Ascending aorta (tissue), 2 donors: Measurements from ENCODE around the gene APOA5. TPM values are rescaled to one million over a fixed set of nuclear protein-coding genes. Genes with fewer than 3 reads are reported as not detected.

Experiments
- DNase-seq, 2 donors: peaks; one replicate each; pipeline ENCODE4 v3.0.0-alpha.2; 2019; ENCODE audit warnings: low spot score in 2 of 2
- H3K27ac ChIP-seq, 2 donors: fragments of 200-600 bp; sonication (generic); one replicate each; pipeline ENCODE4 v1.5.1; 2016 to 2017; ENCODE audit warnings: mild to moderate bottlenecking in 1 of 2
- H3K27me3 ChIP-seq: fragments of 200-600 bp; sonication (generic); one replicate; pipeline ENCODE4 v1.5.1; 2017
- H3K36me3 ChIP-seq, 2 donors: fragments of 200-600 bp; sonication (generic); one replicate each; pipeline ENCODE4 v1.5.1; 2016
- H3K4me1 ChIP-seq, 2 donors: fragments of 200-600 bp; sonication (generic); one replicate each; pipeline ENCODE4 v1.5.1; 2016 to 2017; ENCODE audit warnings: mild to moderate bottlenecking in 1 of 2
- H3K4me3 ChIP-seq, 2 donors: fragments of 200-600 bp; sonication (generic); one replicate each; pipeline ENCODE4 v1.5.1; 2016 to 2017; ENCODE audit warnings: mild to moderate bottlenecking in 1 of 2
- H3K9me3 ChIP-seq, 2 donors: fragments of 200-600 bp; sonication (generic); one replicate each; pipeline ENCODE4 v1.5.1; 2016
- intact Hi-C: fragments of 100-400 bp; cut with DNase I; formaldehyde crosslinking; loops from one replicate; pipeline ENCODE4 v1.15.1; 2023
- total RNA-seq: library from RNA; depleted of rRNA; stranded (reverse); fragments of >200 nt; gene quantifications from one replicate; pipeline ENCODE4 v1.1.0, GENCODE V29; 2016
- TF ChIP-seq, protein P1 (sequence below), 3 experiments: fragments of 200-600 bp in 2 of 3; fragments of 450-650 bp in 1 of 3; sonication (generic) in 2 of 3; IDR thresholded peaks; one replicate each; pipeline ENCODE4 v1.5.1; 2016 to 2019; ENCODE audit warnings: antibody characterized with exemption in 3 of 3, mild to moderate bottlenecking in 1 of 3, moderate library complexity in 1 of 3

Gene APOA5
- total RNA-seq, 1 donor from 2014 or later = not detected

DNA sequence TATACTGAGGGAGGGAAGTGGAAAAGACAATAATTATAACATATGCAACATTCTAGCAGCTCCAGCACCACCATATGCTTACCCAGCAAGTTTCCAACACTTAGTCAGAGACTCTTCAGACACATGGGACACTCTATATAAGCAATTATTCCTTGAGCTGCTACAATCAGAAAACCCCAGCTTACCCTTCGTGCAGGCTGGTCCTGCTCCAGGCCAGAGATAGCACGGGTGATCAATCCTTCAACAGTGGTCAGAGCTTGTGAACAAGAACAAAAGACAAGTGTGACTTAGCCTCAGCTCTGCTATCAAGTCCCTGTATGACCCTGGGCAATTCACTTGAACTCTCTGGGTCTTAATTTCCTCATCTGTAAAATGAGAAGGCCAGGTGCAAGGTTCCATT lies 5.4 kb downstream of the APOA5 start:
- Histone ChIP-seq H3K4me3 (peak overlapping the region; percentile 92 to 93), H3K9me3 (no peaks in the 10 kb centered on the region), H3K36me3 (peaks cover 45 to 54% of the 10 kb centered on the region in 2 donors), H3K27ac (no peak overlapping the region), H3K27me3 (no peaks in the 10 kb centered on the region), H3K4me1 (peaks cover 0 to 12% of the 10 kb centered on the region in 2 donors)
- intact Hi-C loops = loop anchor here (5.0 kb wide), 1 partner anchor 541 kb away; the partner anchor contains the start of gene CEP164
- TF ChIP-seq, protein P1, sequence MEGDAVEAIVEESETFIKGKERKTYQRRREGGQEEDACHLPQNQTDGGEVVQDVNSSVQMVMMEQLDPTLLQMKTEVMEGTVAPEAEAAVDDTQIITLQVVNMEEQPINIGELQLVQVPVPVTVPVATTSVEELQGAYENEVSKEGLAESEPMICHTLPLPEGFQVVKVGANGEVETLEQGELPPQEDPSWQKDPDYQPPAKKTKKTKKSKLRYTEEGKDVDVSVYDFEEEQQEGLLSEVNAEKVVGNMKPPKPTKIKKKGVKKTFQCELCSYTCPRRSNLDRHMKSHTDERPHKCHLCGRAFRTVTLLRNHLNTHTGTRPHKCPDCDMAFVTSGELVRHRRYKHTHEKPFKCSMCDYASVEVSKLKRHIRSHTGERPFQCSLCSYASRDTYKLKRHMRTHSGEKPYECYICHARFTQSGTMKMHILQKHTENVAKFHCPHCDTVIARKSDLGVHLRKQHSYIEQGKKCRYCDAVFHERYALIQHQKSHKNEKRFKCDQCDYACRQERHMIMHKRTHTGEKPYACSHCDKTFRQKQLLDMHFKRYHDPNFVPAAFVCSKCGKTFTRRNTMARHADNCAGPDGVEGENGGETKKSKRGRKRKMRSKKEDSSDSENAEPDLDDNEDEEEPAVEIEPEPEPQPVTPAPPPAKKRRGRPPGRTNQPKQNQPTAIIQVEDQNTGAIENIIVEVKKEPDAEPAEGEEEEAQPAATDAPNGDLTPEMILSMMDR (IDR thresholded peaks at IDR 0.05) = no peak
- no peak for DNase-seq

GRCh38 chr11:116782728-116783127 lies 9.0 kb downstream of the APOA5 start:
- no peak for DNase-seq
- Histone ChIP-seq H3K36me3 (peaks cover 79 to 90% of the 10 kb centered on the region in 2 donors), H3K9me3 (no peaks in the 10 kb centered on the region), H3K4me3 (no peak overlapping the region), H3K27ac (no peak overlapping the region), H3K27me3 (no peaks in the 10 kb centered on the region), H3K4me1 (peaks cover 0 to 9% of the 10 kb centered on the region in 2 donors)
- intact Hi-C loops = no loop called here
- TF ChIP-seq, protein P1 (IDR thresholded peaks at IDR 0.05) = no peak

GRCh38 chr11:116778556-116778955 lies 13.1 kb downstream of the APOA5 start:
- TF ChIP-seq, protein P1 (IDR thresholded peaks at IDR 0.05) = no peak
- intact Hi-C loops = no loop called here
- no peaks in the 10 kb centered on the region for H3K4me1 ChIP-seq
- peaks cover 60 to 61% of the 10 kb centered on the region in 2 donors for H3K36me3 ChIP-seq
- DNase-seq = no peak
- H3K27ac ChIP-seq = no peak overlapping the region
- H3K27me3 ChIP-seq = no peaks in the 10 kb centered on the region
- no peaks in the 10 kb centered on the region for H3K9me3 ChIP-seq
- H3K4me3 ChIP-seq = no peak overlapping the region

DNA sequence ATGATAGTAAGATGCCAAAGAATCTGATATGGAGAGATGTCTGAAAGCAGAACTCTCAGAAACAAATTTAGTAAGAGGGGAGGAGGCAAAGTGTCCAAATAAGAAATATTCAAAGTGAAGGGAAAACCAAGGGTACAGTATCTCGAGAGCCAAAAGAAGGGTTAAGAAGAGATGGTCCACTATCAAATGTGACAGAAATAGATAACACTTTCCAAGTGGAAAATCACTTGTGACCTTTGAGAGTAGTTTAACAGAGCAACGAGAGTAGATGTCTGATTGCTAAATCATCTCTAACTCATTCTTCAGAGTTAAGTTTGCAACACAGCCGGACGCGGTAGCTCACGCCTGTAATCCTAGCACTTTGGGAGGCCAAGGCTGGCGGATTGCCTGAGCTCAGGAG lies 14.6 kb downstream of the APOA5 start:
- no peaks in the 10 kb centered on the region for H3K27me3 ChIP-seq
- DNase-seq = no peak
- peaks cover 0 to 2% of the 10 kb centered on the region in 2 donors for H3K4me1 ChIP-seq
- intact Hi-C loops = no loop called here
- TF ChIP-seq, protein P1 (IDR thresholded peaks at IDR 0.05) = no peak
- H3K9me3 ChIP-seq = no peaks in the 10 kb centered on the region
- peaks cover 45 to 47% of the 10 kb centered on the region in 2 donors for H3K36me3 ChIP-seq
- H3K27ac ChIP-seq = no peak overlapping the region
- H3K4me3 ChIP-seq = no peak overlapping the region

GRCh38 chr11:116776522-116776984 lies 15.1 kb downstream of the APOA5 start:
- TF ChIP-seq, protein P1 (IDR thresholded peaks at IDR 0.05) = no peak
- no peak overlapping the region for H3K27ac ChIP-seq
- DNase-seq = no peak
- H3K27me3 ChIP-seq = no peaks in the 10 kb centered on the region
- peaks cover 40 to 42% of the 10 kb centered on the region in 2 donors for H3K36me3 ChIP-seq
- intact Hi-C loops = no loop called here
- H3K4me3 ChIP-seq = no peak overlapping the region
- H3K4me1 ChIP-seq = peaks cover 0 to 7% of the 10 kb centered on the region in 2 donors
- no peaks in the 10 kb centered on the region for H3K9me3 ChIP-seq

DNA sequence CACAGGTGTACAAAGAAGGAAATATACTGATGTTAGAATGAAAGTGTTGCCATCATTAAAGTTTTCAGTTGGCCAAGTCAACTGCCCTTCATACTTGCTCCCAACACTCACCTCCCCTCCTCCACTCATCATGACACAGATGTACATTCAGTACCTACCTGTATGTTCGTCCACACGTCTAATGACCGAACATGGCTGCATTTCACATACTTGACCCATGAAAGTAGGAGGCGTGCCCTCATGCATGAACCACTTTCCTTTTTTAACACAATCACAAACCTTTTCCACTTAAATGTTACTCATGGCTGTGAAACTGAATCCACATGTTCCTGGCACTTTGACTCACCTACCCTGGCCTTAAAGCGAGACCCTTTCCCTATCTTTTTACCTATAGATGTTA lies 15.7 kb downstream of the APOA5 start:
- Histone ChIP-seq H3K36me3 (peaks cover 35 to 36% of the 10 kb centered on the region in 2 donors), H3K27me3 (no peaks in the 10 kb centered on the region), H3K9me3 (no peaks in the 10 kb centered on the region), H3K4me1 (peaks cover 0 to 12% of the 10 kb centered on the region in 2 donors), H3K27ac (no peak overlapping the region), H3K4me3 (no peak overlapping the region)
- intact Hi-C loops = no loop called here
- TF ChIP-seq, protein P1 (IDR thresholded peaks at IDR 0.05) = no peak
- DNase-seq = no peak
